GM21576 (cell line): ENCODE measurements around the gene HDAC1.
"Not testable (repeated sequence)": the region's sequence is repeated elsewhere in the genome, so short reads cannot be mapped to it uniquely, and the experiment has no call there.

Experiments
- ATAC-seq: cut with Tn5 transposase; IDR thresholded peaks from one replicate; pipeline ENCODE4 v1.9.1; 2021; ENCODE audit warnings: mild to moderate bottlenecking, moderate library complexity; ENCODE audit not compliant: unreplicated experiment

HDAC1 gene

DNA sequence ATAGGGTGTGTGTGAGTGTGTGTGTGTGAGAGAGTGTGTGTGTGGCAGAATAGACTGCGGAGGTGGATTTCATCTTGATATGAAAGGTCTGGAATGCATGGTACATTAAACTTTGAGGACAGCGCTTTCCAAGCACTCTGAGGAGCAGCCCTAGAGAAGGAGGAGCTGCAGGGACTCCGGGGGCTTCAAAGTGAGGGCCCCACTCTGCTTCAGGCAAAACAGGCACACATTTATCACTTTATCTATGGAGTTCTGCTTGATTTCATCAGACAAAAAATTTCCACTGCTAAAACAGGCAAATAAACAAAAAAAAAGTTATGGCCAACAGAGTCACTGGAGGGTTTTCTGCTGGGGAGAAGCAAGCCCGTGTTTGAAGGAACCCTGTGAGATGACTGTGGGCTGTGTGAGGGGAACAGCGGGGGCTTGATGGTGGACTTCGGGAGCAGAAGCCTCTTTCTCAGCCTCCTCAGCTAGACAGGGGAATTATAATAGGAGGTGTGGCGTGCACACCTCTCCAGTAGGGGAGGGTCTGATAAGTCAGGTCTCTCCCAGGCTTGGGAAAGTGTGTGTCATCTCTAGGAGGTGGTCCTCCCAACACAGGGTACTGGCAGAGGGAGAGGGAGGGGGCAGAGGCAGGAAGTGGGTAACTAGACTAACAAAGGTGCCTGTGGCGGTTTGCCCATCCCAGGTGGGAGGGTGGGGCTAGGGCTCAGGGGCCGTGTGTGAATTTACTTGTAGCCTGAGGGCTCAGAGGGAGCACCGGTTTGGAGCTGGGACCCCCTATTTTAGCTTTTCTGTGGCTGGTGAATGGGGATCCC lies 18.3 kb upstream of the HDAC1 start:
- ATAC-seq = no peak

DNA sequence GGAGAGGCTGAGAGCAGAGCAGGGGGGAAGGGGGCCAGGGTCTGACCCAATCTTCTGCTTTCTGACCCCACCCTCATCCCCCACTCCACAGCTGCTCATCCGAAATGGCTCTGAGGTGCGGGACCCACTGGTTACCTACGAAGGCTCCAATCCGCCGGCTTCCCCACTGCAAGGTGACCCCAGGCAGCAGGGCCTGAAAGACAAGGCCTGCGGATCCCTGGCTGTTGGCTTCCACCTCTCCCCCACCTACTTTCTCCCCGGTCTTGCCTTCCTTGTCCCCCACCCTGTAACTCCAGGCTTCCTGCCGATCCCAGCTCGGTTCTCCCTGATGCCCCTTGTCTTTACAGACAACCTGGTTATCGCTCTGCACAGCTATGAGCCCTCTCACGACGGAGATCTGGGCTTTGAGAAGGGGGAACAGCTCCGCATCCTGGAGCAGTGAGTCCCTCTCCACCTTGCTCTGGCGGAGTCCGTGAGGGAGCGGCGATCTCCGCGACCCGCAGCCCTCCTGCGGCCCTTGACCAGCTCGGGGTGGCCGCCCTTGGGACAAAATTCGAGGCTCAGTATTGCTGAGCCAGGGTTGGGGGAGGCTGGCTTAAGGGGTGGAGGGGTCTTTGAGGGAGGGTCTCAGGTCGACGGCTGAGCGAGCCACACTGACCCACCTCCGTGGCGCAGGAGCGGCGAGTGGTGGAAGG lies 17.1 kb upstream of the HDAC1 start:
- no peak for ATAC-seq

DNA sequence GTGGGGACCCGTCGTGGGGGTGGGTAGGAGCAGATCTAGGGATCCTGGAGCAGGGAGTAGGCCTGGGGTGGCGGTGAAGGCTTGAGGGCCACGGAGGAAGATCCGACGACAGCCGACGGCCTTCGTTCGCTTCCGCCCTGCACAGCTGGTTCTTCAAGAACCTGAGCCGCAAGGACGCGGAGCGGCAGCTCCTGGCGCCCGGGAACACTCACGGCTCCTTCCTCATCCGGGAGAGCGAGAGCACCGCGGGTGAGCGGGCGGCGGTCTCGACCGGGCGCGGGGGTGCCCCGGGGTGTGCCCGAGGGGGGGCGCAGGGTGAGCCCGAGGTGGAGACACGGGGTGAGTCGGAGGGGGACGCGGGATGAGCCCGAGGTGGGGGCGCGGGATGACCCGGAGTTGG lies 16.5 kb upstream of the HDAC1 start:
- ATAC-seq = no peak

GRCh38 chr1:32276032-32276782 lies 15.7 kb upstream of the HDAC1 start:
- no peak for ATAC-seq

GRCh38 chr1:32284777-32285176 lies 7.1 kb upstream of the HDAC1 start:
- not testable (repeated sequence) for ATAC-seq

GRCh38 chr1:32285658-32286057 lies 6.2 kb upstream of the HDAC1 start:
- no peak for ATAC-seq

- ATAC-seq = no peak
These were observed 5.1 kb upstream of the HDAC1 start for GRCh38 chr1:32286763-32287162.

GRCh38 chr1:32289256-32289655 lies 2.6 kb upstream of the HDAC1 start:
- ATAC-seq = no peak

GRCh38 chr1:32291145-32291707 lies 657 bp upstream of the HDAC1 start:
- ATAC-seq = no peak

DNA sequence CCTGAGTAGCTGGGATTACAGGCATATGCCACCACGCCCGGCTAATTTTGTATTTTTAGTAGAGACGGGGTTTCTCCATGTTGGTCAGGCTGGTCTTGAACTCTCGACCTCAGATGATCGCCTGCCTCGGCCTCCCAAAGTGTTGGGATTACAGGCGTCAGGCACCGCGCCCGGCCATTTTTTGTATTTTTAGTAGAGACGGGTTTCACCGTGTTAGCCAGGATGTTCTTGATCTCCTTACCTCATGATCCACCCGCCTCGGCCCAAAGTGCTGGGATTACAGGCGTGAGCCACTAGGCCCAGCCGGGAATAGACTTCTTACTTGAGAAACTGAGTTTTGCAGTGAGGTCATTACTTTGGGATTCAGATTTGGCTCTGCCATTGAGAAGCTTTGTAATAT lies 6.3 kb downstream of the HDAC1 start:
- ATAC-seq = not testable (repeated sequence)

DNA sequence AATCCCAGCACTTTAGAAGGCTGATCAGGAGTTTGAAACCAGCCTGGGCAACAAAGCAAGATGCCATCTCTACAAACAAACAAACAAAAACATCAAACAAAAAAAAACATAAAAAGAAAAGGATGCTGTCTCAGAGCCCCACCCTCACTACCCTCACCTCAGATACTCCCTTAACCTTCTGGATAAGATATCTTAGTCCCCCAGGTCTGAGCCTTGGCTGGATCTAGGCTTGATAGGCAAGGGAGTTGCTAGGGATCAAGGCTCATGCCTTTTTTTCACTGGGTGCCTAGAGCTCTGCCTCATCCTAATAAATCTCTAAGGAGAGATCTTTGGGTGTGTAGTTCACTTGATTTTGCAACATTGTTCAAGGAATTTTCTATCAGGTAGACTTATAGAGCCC lies 7.4 kb downstream of the HDAC1 start:
- no peak for ATAC-seq

- ATAC-seq = no peak
These were observed 11.5 kb downstream of the HDAC1 start for GRCh38 chr1:32303358-32303757.

DNA sequence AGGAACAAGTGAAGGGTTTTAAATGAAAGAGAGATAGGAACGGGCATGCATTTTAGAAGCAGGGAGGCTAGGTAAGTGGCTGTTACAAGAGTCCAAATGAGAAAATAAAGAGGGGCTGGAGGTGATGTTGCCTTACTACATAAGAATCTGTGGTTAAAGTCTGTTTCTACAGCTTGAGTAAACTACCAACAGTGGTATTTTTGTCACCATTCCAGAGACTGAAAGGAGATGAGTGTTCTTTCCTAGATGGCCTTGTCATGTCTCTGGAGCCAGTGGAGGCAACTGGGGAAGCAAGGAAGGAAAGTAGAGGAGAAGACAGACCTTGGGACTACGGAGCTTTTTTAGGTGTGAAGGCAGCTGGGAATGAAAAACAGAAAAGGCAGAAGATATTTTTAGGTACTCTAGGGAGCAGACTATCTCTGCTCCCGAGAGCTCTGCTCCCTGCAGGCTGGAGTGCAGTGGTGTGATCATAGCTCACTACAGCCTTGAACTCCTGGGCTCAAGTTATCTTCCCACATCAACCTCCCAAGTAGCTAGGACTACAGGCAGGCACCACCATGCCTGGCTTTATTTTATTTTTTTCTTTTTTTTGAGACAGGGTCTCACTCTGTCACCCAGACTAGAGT lies 12.2 kb downstream of the HDAC1 start:
- ATAC-seq = no peak

DNA sequence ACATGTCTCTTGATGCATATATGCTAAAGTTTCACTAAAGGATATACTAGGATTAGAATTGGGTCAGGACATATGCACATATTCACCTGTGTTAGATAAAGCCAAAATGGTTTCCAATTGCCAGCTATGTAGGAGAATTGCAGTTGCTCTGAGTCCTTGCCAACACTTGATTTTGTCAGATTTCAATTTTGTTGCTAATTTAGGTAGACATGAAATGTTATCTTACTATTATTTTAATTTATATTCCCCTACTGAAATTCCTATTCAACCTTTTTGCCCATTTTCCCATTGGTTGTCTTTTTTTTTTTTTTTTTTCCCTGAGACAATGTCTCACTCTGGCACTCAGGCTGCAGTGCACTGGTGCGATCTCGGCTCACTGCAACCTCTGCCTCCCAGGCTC lies 13.4 kb downstream of the HDAC1 start:
- ATAC-seq = no peak

DNA sequence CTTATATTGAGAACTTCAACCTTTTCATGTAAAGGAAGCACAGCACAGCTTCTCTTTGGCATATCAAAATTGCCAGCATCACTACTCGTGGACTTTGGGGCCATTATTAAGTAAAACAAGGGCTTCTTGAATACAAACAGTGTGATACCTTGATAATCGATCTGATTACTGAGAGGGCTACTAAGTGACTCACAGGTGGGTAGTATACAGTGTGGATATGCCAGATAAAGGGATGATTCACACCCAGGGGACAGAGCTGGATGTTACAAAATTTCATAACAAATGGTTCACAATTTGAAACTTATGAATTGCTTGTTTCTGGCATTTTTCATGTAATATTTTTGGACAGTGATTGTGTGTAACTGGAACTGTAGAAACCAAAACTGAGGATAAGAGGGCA lies 15.4 kb downstream of the HDAC1 start:
- ATAC-seq = no peak

DNA sequence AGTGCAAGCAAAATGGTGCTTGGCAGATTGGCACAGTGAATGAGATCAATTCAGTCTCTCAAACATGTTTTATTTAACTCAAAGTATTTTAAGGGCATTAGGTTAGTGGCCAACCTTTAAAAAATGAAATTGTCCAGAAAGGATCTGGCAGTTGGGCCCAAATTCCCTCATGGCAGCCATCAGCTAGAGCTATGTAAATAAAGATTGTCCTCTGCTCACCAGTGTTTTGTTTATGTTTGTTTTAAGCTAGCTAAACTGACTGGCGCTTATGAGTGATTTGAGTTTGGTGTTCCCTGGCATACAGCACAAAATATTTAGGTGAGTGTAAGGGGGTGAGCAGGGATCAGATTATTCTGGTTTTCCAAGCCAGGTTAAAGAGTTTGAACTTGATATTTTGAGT lies 18.1 kb downstream of the HDAC1 start:
- ATAC-seq = no peak

- ATAC-seq = no peak
These were observed 20.0 kb downstream of the HDAC1 start for GRCh38 chr1:32311709-32312393.

- ATAC-seq = no peak
These were observed 25.0 kb downstream of the HDAC1 start for GRCh38 chr1:32316903-32317277.

DNA sequence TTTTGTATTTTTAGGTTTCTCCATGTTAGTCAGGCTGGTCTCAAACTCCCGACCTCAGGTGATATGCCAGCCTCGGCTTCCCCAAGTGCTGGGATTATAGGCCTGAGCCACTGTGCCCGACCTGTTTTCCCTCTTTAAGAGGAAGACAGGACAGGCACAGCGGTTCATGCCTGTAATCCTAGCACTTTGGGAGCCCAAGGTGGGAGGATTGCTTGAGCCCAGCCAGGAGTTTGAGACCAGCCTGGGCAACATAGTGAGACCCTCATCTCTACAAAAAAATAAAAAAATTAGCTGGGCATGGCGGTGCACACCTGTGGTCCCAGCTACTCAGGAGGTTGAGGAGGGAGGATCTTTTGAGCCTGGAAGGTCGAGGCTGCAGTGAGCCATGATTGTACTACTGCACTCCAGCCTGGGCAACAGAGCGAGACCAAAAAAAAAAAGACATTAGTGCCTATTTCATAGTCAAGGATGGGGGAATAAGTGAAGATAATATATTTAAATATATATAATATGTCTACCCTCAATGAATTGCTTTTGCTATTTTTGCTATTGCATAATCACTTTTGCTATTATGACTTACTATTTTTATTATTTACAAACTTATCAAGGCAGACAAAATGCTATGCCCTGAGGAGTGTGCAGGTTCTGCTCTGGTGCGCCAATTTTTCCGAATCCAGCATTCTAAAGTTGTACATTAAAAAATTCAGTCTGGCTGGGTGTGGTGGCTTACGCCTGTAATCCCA lies 26.4 kb downstream of the HDAC1 start:
- no peak for ATAC-seq
